GM12878 (cell line): Measurements from ENCODE around the gene FREM2. TPM values are rescaled to one million over a fixed set of nuclear protein-coding genes. Genes with fewer than 3 reads are reported as not detected.

Experiments used
- ATAC-seq: fragments of 200-7000 bp; cut with Tn5 transposase; 3 replicates; pipeline ENCODE4 v1.9.1; 2020; ENCODE audit warnings: mild to moderate bottlenecking, moderate library complexity
- BruUV-seq: library from RNA; stranded (reverse); fragments of 400-500 nt; replicated peaks from 2 replicates; lab custom pipeline; 2021; lab: Mats Ljungman, UMichigan
- CTCF ChIA-PET: fragments of 300-600 bp; sonication (Branson Sonifier 250); formaldehyde crosslinking; extraction: SDS; loops from one replicate; lab custom pipeline; 2021; ENCODE audit warnings: inconsistent platforms; lab: Yijun Ruan, JAX
- POLR2A ChIA-PET: fragments of 350-600 bp; formaldehyde crosslinking; extraction: SDS; loops from one replicate; lab custom pipeline; 2021; ENCODE audit warnings: inconsistent platforms; lab: Charles Lee
- RAD21 ChIA-PET: fragments of 300-600 bp; sonication (Branson Sonifier 250); formaldehyde crosslinking; loops from one replicate; lab custom pipeline; 2023; ENCODE audit warnings: antibody characterized with exemption; ENCODE audit not compliant: unreplicated experiment; lab: Charles Lee
- SMC1A ChIA-PET: fragments of 300-600 bp; sonication (Branson Sonifier 250); formaldehyde crosslinking; loops from one replicate; lab custom pipeline; 2023; ENCODE audit not compliant: unreplicated experiment, uncharacterized antibody; lab: Charles Lee
- DNase-seq: peaks from one replicate; pipeline ENCODE4 v3.0.0-alpha.2; 2011; ENCODE audit warnings: low read depth, low spot score
- FAIRE-seq: peaks from 3 replicates; lab custom pipeline; 2011; peaks lifted over from hg19 to GRCh38; lab: Jason Lieb, UNC
- H2AFZ ChIP-seq: 2 replicates; pipeline ENCODE4 v1.6.0; 2011; ENCODE audit warnings: low read depth, low read length, control low read depth; ENCODE audit not compliant: control insufficient read depth
- H3K27ac ChIP-seq: 2 replicates; pipeline ENCODE4 v1.5.1; 2011; ENCODE audit warnings: control low read depth; ENCODE audit not compliant: control insufficient read depth, insufficient read depth
- H3K27me3 ChIP-seq, 2 experiments: replicated peaks in 1 of 2; 2 replicates each; pipeline versions ENCODE4 v1.6.0 to v1.6.1; 2011; ENCODE audit warnings: low read length in 1 of 2; ENCODE audit not compliant: control insufficient read depth in 2 of 2, insufficient read depth in 2 of 2
- H3K36me3 ChIP-seq, 2 experiments: 2 replicates each; pipeline ENCODE4 v1.5.1; 2011; ENCODE audit warnings: low read length in 1 of 2; ENCODE audit not compliant: control insufficient read depth in 2 of 2, insufficient read depth in 2 of 2
- H3K4me1 ChIP-seq: 2 replicates; pipeline ENCODE4 v1.6.1; 2011; ENCODE audit warnings: mild to moderate bottlenecking, low read length, moderate library complexity, mixed read lengths; ENCODE audit not compliant: control insufficient read depth, insufficient read depth
- H3K4me2 ChIP-seq: 2 replicates; pipeline ENCODE4 v1.6.0; 2011; ENCODE audit warnings: control low read depth; ENCODE audit not compliant: control insufficient read depth, insufficient read depth
- H3K4me3 ChIP-seq: fragments of 200-600 bp; sonication (generic); 2 replicates; pipeline ENCODE4 v1.5.1; 2016
- H3K79me2 ChIP-seq: 2 replicates; pipeline ENCODE4 v1.6.0; 2011; ENCODE audit warnings: low read length; ENCODE audit not compliant: control insufficient read depth, insufficient read depth
- H3K9ac ChIP-seq: 2 replicates; pipeline ENCODE4 v1.8.0; 2011; ENCODE audit warnings: low read length, control low read depth, mixed read lengths; ENCODE audit not compliant: control insufficient read depth, insufficient read depth
- H3K9me3 ChIP-seq: replicated peaks from 3 replicates; pipeline ENCODE4 v1.5.1; 2011; ENCODE audit warnings: mild to moderate bottlenecking, low read length; ENCODE audit not compliant: control insufficient read depth, insufficient read depth
- H4K20me1 ChIP-seq: 2 replicates; pipeline ENCODE4 v1.6.0; 2011; ENCODE audit not compliant: control insufficient read depth, insufficient read depth
- CBX3 ChIP-seq: fragments of 200-600 bp; sonication (generic); IDR thresholded peaks from 2 replicates; pipeline ENCODE4 v1.6.1; 2016; ENCODE audit warnings: low read depth, borderline replicate concordance
- CREB1 ChIP-seq: IDR thresholded peaks from 2 replicates; pipeline ENCODE4 v1.6.1; 2012; ENCODE audit warnings: low read depth, mild to moderate bottlenecking, inconsistent platforms
- JUNB ChIP-seq: IDR thresholded peaks from 2 replicates; pipeline ENCODE4 v1.6.1; 2016; ENCODE audit warnings: antibody characterized with exemption, mild to moderate bottlenecking
- NFYB ChIP-seq: IDR thresholded peaks from 2 replicates; pipeline ENCODE4 v1.6.1; 2011; ENCODE audit warnings: low read depth, mild to moderate bottlenecking, low read length, improper control_type of control experiment, moderate library complexity; ENCODE audit not compliant: insufficient read depth
- NR2C2 ChIP-seq: IDR thresholded peaks from 2 replicates; pipeline ENCODE4 v1.6.1; 2011; ENCODE audit warnings: borderline replicate concordance, low read depth; ENCODE audit not compliant: control insufficient read depth, insufficient read length
- NR2F1 ChIP-seq: fragments of 450-650 bp; conservative IDR thresholded peaks from 2 replicates; pipeline ENCODE4 v1.6.1; 2017; ENCODE audit warnings: mild to moderate bottlenecking
- RUNX3 ChIP-seq: IDR thresholded peaks from 2 replicates; pipeline ENCODE4 v1.6.1; 2012; ENCODE audit warnings: low read length, inconsistent platforms
- SP1 ChIP-seq: IDR thresholded peaks from one replicate; pipeline ENCODE4 v1.6.1; 2011; ENCODE audit warnings: low read depth, low read length
- TCF7 ChIP-seq: IDR thresholded peaks from 2 replicates; pipeline ENCODE4 v1.6.1; 2014; ENCODE audit warnings: antibody characterized with exemption, borderline replicate concordance
- ZBED1 ChIP-seq: IDR thresholded peaks from 2 replicates; pipeline ENCODE4 v1.6.1; 2016; ENCODE audit warnings: borderline replicate concordance
- WGBS: methylation state at CpG from one replicate; pipeline ENCODE4 v1.1.6; 2016; ENCODE audit warnings: low lambda C conversion rate; ENCODE audit not compliant: insufficient replicate concordance, insufficient coverage; ENCODE audit errors: missing lambda C conversion rate; 5-methylcytosine and 5-hydroxymethylcytosine counted together
- in situ Hi-C: fragments of 300-500 bp; cut with MboI; formaldehyde crosslinking; loops from 9 replicates; pipeline ENCODE4 v1.14.3; 2018; ENCODE audit warnings: mixed read lengths
- intact Hi-C: fragments of 100-400 bp; cut with micrococcal nuclease; formaldehyde crosslinking; loops from one replicate; pipeline ENCODE4 v1.14.2; 2022; ENCODE audit not compliant: unreplicated experiment
- polyA plus RNA-seq, 11 experiments: library from polyadenylated mRNA; depleted of rRNA in 4 of 11; unstranded in 6 of 11; stranded (reverse) in 5 of 11; fragments of >200 nt; fragmentation: Nextera tagmentation in 4 of 11; fragmentation: Illumina TruSeq in 1 of 11; extraction: Ambion mirVana in 4 of 11; extraction: Trizol in 1 of 11; gene quantifications; 1 replicate in 1 of 11; 2 replicates in 10 of 11; pipeline versions ENCODE4 v1.2.1 to v1.2.3, GENCODE V29; 2011 to 2016; ENCODE audit warnings: inconsistent platforms in 2 of 11, missing spikeins in 2 of 11, low read depth in 1 of 11
- total RNA-seq, 4 experiments: library from RNA; depleted of rRNA in 3 of 4; stranded (reverse); fragments of >200 nt in 3 of 4; fragmentation: Illumina TruSeq in 1 of 4; extraction: Trizol in 1 of 4; gene quantifications; 2 replicates each; pipeline versions ENCODE4 v1.2.1 to v1.2.3, GENCODE V29; 2013 to 2021
- TF ChIP-seq, protein P1 (sequence below): IDR thresholded peaks from 2 replicates; pipeline ENCODE4 v1.6.1; 2012; ENCODE audit warnings: low read depth, low read length, improper control_type of control experiment

The FREM2 gene
- total and polyA plus RNA-seq, 10 of the 15 experiments (the other 5 are each of a cell fraction or from before 2014, with no cell fraction given) = 0.02 to 0.12 (median 0.05) TPM; not detected in 2

DNA sequence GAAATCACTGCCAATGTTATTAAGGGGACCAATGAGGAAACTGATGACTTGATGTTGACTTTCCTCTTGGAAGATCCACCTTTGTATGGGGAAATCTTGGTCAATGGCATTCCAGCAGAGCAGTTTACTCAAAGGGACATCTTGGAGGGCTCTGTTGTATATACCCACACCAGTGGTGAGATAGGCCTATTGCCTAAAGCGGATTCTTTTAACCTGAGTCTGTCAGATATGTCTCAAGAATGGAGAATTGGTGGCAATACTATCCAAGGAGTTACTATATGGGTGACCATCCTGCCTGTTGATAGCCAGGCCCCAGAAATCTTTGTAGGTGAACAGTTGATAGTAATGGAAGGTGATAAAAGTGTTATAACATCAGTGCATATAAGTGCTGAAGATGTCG, 3.4 kb downstream of the FREM2 start:
- Histone ChIP-seq H2AFZ (no peak overlapping the region), H3K9ac (no peak overlapping the region), H3K9me3 (no peaks in the 10 kb centered on the region), H3K36me3 (no peaks in the 10 kb centered on the region), H3K79me2 (no peaks in the 10 kb centered on the region), H3K27ac (no peak overlapping the region), H3K27me3 (peaks cover 0 to 9% of the 10 kb centered on the region in 2 experiments; a peak in 3 of 4 replicates), H4K20me1 (no peaks in the 10 kb centered on the region), H3K4me1 (no peaks in the 10 kb centered on the region), H3K4me3 (no peak overlapping the region), H3K4me2 (no peak overlapping the region)
- no peak for ATAC-seq
- 27% methylated on average over 2 of the region's 2 CpGs for WGBS
- no peak for FAIRE-seq
- TF ChIP-seq CBX3 (no peak), TCF7 (no peak), ZBED1 (no peak), SP1 (no peak), CREB1 (no peak), NR2F1 (no peak), RUNX3 (no peak), NFYB (no peak), JUNB (no peak), NR2C2 (no peak)
- TF ChIP-seq, protein P1, sequence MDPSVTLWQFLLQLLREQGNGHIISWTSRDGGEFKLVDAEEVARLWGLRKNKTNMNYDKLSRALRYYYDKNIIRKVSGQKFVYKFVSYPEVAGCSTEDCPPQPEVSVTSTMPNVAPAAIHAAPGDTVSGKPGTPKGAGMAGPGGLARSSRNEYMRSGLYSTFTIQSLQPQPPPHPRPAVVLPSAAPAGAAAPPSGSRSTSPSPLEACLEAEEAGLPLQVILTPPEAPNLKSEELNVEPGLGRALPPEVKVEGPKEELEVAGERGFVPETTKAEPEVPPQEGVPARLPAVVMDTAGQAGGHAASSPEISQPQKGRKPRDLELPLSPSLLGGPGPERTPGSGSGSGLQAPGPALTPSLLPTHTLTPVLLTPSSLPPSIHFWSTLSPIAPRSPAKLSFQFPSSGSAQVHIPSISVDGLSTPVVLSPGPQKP = no peak
- DNase-seq = no peak
- in situ Hi-C loops (no loop called here), intact Hi-C loops (no loop called here)
- no TSS peak for BruUV-seq
- RAD21 ChIA-PET = no interaction called here
- SMC1A ChIA-PET = no interaction called here
- CTCF ChIA-PET = no interaction called here
- POLR2A ChIA-PET = no interaction called here
